Bronchial epithelial cell (primary cell): ENCODE measurements around the gene CWC22. TPM values are rescaled to one million over a fixed set of nuclear protein-coding genes. Genes with fewer than 3 reads are reported as not detected.

ENCODE experiments used
- DNase-seq: peaks from one replicate; pipeline ENCODE4 v3.0.0-alpha.2; 2010; ENCODE audit warnings: low read depth
- FAIRE-seq: peaks from 2 replicates; lab custom pipeline; 2011; peaks lifted over from hg19 to GRCh38; lab: Jason Lieb, UNC
- H3K27me3 ChIP-seq: 2 replicates; pipeline ENCODE4 v1.5.1; 2011; ENCODE audit warnings: low read length; ENCODE audit not compliant: control insufficient read depth, insufficient read depth
- H3K36me3 ChIP-seq: 2 replicates; pipeline ENCODE4 v1.5.1; 2011; ENCODE audit warnings: low read length; ENCODE audit not compliant: control insufficient read depth, insufficient read depth
- H3K4me3 ChIP-seq: 2 replicates; pipeline ENCODE4 v1.5.1; 2011; ENCODE audit warnings: mild to moderate bottlenecking, low read depth, low read length, control low read depth
- total RNA-seq: library from RNA; depleted of rRNA; stranded (reverse); fragments of >200 nt; gene quantifications from 2 replicates; pipeline ENCODE4 v1.2.1, GENCODE V29; 2014
- TF ChIP-seq, protein P1 (sequence below): IDR thresholded peaks from 2 replicates; pipeline ENCODE4 v1.5.1; 2011; ENCODE audit warnings: mild to moderate bottlenecking, moderate library complexity, low read length, control low read depth, inconsistent platforms; ENCODE audit not compliant: insufficient read depth, severe bottlenecking

Gene CWC22
- total RNA-seq, 1 donor from 2014 or later: 13.4 TPM

DNA sequence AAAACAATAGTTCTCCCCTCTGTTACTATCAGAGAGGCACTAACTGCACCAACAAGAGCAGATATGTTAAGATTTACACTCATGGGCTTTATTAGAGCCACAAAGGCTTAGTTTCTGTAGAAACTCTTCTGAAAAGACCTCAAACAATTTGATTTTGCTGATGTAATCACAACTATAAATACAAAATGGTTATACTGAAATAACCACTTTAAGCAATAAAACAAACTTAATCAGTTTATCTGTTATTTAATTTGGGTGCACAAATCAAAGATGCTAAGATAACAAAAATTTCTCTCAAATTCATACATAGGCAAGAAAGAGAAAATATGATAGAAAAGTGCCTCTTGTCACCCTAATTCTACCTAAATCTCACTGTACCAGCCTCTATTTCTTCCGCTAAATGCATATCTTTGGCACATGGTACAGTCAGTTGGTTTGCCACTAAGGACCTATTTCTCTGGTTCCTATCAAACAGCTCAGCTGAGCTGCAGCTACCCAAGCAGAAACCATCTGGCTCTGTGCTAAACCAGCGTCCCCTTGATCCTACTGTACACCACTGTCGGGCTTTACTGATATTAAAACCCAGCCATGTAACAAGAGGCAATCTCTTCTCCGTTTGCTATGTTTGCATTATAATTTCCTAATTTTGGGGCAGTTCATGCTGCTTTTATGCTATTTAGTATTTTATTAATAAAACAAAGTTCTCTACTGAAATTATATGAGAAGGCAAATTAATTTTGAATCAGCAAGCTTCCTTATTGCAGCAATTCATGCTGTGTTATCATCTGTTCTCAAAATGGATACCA lies 60.1 kb downstream of the CWC22 start:
- Histone ChIP-seq H3K36me3 (peaks cover 6% of the 10 kb centered on the region), H3K27me3 (no peaks in the 10 kb centered on the region), H3K4me3 (no peak overlapping the region)
- FAIRE-seq (no peak), DNase-seq (no peak)
- TF ChIP-seq, protein P1, sequence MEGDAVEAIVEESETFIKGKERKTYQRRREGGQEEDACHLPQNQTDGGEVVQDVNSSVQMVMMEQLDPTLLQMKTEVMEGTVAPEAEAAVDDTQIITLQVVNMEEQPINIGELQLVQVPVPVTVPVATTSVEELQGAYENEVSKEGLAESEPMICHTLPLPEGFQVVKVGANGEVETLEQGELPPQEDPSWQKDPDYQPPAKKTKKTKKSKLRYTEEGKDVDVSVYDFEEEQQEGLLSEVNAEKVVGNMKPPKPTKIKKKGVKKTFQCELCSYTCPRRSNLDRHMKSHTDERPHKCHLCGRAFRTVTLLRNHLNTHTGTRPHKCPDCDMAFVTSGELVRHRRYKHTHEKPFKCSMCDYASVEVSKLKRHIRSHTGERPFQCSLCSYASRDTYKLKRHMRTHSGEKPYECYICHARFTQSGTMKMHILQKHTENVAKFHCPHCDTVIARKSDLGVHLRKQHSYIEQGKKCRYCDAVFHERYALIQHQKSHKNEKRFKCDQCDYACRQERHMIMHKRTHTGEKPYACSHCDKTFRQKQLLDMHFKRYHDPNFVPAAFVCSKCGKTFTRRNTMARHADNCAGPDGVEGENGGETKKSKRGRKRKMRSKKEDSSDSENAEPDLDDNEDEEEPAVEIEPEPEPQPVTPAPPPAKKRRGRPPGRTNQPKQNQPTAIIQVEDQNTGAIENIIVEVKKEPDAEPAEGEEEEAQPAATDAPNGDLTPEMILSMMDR: no peak

DNA sequence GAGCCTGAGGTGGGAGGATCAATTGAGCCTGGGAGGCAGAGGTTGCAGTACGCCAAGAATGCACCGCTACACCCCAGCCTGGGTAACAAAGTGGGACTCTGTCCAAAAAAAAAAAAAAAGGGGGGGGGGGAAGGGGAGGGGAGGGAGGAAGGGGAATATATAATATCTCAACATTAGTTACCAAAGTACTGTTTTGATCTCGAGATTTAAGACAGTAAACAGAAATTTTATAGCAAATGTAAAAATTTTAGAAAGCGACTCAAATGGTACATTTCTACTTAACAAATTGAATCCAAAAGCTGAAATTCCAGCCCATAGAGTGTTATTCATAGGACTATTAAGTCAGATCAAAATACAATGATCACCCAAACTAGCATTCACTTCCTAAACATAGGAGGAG lies 60.8 kb downstream of the CWC22 start:
- FAIRE-seq: no peak
- Histone ChIP-seq H3K27me3 (no peaks in the 10 kb centered on the region), H3K36me3 (peaks cover 6% of the 10 kb centered on the region)

DNA sequence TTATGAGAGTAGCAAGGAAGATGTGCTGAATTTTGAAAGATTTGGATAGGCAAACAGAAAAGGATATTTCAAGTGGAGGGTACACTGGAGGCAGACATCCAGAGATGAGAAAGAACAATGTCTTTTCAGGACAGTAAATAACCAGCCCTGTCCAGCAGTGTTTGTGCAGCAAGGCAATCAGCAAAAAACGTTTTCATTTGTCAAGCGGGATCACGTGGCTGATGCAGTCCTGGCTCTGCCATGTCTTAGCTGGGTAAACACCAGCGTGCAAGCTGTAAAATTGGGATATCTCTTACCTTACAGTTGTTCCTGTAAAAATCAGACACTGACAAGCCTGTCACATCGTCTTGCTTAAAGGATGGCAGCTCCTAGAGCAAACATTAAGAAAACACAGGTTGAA lies 67.8 kb downstream of the CWC22 start:
- no peaks in the 10 kb centered on the region for H3K27me3 ChIP-seq
- FAIRE-seq (no peak), DNase-seq (no peak)
- no peak overlapping the region for H3K4me3 ChIP-seq
- no peaks in the 10 kb centered on the region for H3K36me3 ChIP-seq
- TF ChIP-seq, protein P1: no peak

More for the DNA sequence above, 60.8 kb downstream of the CWC22 start:
- TF ChIP-seq, protein P1: no peak
- no peak for DNase-seq
- no peak overlapping the region for H3K4me3 ChIP-seq

DNA sequence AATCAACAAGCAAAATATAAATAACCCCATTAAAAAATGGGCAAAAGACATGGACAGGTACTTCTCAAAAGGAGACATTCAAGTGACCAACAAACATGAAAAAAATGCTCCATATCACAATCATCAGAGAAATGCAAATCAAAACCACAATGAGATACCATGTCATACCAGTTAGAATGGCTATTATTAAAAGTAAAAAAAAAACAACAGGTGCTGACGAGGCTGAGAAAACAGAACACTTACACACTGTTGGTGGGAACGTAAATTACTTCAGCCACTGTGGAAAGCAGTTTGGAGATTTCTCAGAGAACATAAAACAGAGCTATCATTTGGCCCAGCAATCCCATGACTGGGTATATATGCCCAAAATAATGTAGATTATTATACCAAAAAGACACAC lies 69.1 kb downstream of the CWC22 start:
- TF ChIP-seq, protein P1: no peak
- no peaks in the 10 kb centered on the region for H3K27me3 ChIP-seq
- DNase-seq (no peak), FAIRE-seq (no peak)
- H3K36me3 ChIP-seq: no peaks in the 10 kb centered on the region
- no peak overlapping the region for H3K4me3 ChIP-seq

DNA sequence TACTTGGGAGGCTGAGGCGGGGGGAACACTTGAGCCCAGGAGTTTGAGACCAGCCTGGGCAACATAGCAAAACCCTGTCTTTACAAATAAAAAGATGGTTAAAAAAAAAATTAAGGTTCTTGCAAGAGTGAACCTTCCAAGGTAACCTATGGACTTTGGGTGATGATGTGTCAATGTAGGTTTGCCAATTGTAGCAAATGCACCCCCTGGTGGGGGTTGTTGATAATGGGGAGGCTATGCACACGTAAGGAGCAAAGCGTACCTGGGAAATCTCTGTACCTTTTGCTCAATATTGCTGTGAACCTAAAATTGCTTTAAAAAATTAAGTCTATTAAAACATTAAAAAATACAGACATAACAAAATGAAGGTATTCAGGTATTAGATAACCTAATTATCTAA lies 70.4 kb downstream of the CWC22 start:
- FAIRE-seq (no peak), DNase-seq (peak; percentile 50)
- H3K4me3 ChIP-seq: no peak overlapping the region
- no peaks in the 10 kb centered on the region for H3K27me3 ChIP-seq
- H3K36me3 ChIP-seq: no peaks in the 10 kb centered on the region
- TF ChIP-seq, protein P1: peak; percentile 46
